HCT116 (cell line): ENCODE data around the gene OR1B1. TPM values are rescaled to one million over a fixed set of nuclear protein-coding genes. Genes with fewer than 3 reads are reported as not detected.
"Not testable (repeated sequence)": the region's sequence is repeated elsewhere in the genome, so short reads cannot be mapped to it uniquely, and the experiment has no call there.

Experiments
- ATAC-seq: fragments of 200-7000 bp; cut with Tn5 transposase; 2 replicates; pipeline ENCODE4 v1.9.1; 2020; ENCODE audit warnings: mild to moderate bottlenecking, moderate library complexity
- BruUV-seq: library from RNA; stranded (reverse); fragments of 400-500 nt; replicated peaks from 2 replicates; lab custom pipeline; 2021; lab: Mats Ljungman, UMichigan
- CTCF ChIA-PET: fragments of 300-600 bp; sonication (Branson Sonifier 250); formaldehyde crosslinking; loops from one replicate; lab custom pipeline; 2021; ENCODE audit warnings: antibody characterized with exemption; lab: Charles Lee
- POLR2A ChIA-PET: fragments of 300-600, 350-600 bp; sonication (Branson Sonifier 250); formaldehyde crosslinking; loops from one replicate; lab custom pipeline; 2021; ENCODE audit warnings: antibody characterized with exemption; lab: Charles Lee
- RAD21 ChIA-PET, 2 experiments: fragments of 300-600 bp; sonication (Branson Sonifier 250); formaldehyde crosslinking; loops; one replicate each; lab custom pipeline; 2023; ENCODE audit warnings: low total read pairs in 2 of 2; ENCODE audit not compliant: uncharacterized antibody in 2 of 2, unreplicated experiment in 2 of 2, low non-redundant PET in 1 of 2; lab: Charles Lee
- DNase-seq: peaks from one replicate; pipeline ENCODE4 v3.0.0-alpha.2; 2010; ENCODE audit warnings: low read depth, low spot score
- H2AFZ ChIP-seq: fragments of 200-600 bp; shearing (Covaris generic), sonication (generic); 2 replicates; pipeline ENCODE4 v1.6.1; 2017; ENCODE audit warnings: low read depth, mixed run types, mixed read lengths, antibody characterized with exemption, low read length; ENCODE audit not compliant: poor library complexity, severe bottlenecking
- H3K27ac ChIP-seq: 2 replicates; pipeline ENCODE4 v1.5.1; 2012; ENCODE audit warnings: low read depth, low read length
- H3K27me3 ChIP-seq: fragments of 200-600 bp; sonication (generic); 2 replicates; pipeline ENCODE4 v1.6.1; 2016; ENCODE audit warnings: mixed run types, low read length, mixed read lengths; ENCODE audit not compliant: insufficient read depth
- H3K36me3 ChIP-seq, 2 experiments: fragments of 200-500 bp in 1 of 2; fragments of 200-600 bp in 1 of 2; sonication (Bioruptor generic) in 1 of 2; sonication (generic) in 1 of 2; 2 replicates each; pipeline versions ENCODE4 v1.5.1 to v1.6.1; 2014 to 2016; ENCODE audit warnings: low read length in 2 of 2, inconsistent platforms in 1 of 2, mixed read lengths in 1 of 2, mixed run types in 1 of 2; ENCODE audit not compliant: insufficient read depth in 2 of 2, control insufficient read depth in 1 of 2
- H3K4me1 ChIP-seq, 2 experiments: fragments of 200-600 bp in 1 of 2; sonication (generic) in 1 of 2; 2 replicates each; pipeline versions ENCODE4 v1.5.1 to v1.6.1; 2012 to 2017; ENCODE audit warnings: low read length in 2 of 2, inconsistent platforms in 1 of 2, mild to moderate bottlenecking in 1 of 2, mixed read lengths in 1 of 2, mixed run types in 1 of 2, moderate library complexity in 1 of 2; ENCODE audit not compliant: insufficient read depth in 2 of 2, control insufficient read depth in 1 of 2
- H3K4me2 ChIP-seq: fragments of 200-600 bp; sonication (generic); 2 replicates; pipeline ENCODE4 v1.6.1; 2017; ENCODE audit warnings: mixed run types, low read length, mixed read lengths
- H3K4me3 ChIP-seq, 2 experiments: fragments of 200-600 bp in 1 of 2; sonication (generic) in 1 of 2; replicated peaks in 1 of 2; 2 replicates each; pipeline ENCODE4 v1.5.1; 2011 to 2016; ENCODE audit warnings: low read length in 2 of 2, control low read depth in 1 of 2, low read depth in 1 of 2, mild to moderate bottlenecking in 1 of 2, mixed read lengths in 1 of 2, mixed run types in 1 of 2
- H3K79me2 ChIP-seq: fragments of 200-600 bp; sonication (generic); 2 replicates; pipeline ENCODE4 v1.6.1; 2017; ENCODE audit warnings: mild to moderate bottlenecking, mixed run types, low read length, moderate library complexity, mixed read lengths; ENCODE audit not compliant: insufficient read depth
- H3K9ac ChIP-seq: fragments of 200-600 bp; sonication (generic); 2 replicates; pipeline ENCODE4 v1.6.1; 2016; ENCODE audit warnings: low read length, mixed read lengths
- H3K9me2 ChIP-seq: fragments of 200-600 bp; sonication (generic), shearing (Covaris generic); 2 replicates; pipeline ENCODE4 v1.6.1; 2017; ENCODE audit warnings: mixed run types, mild to moderate bottlenecking, moderate library complexity; ENCODE audit not compliant: insufficient read depth
- H3K9me3 ChIP-seq, 2 experiments: fragments of 200-500 bp in 1 of 2; fragments of 200-600 bp in 1 of 2; sonication (Bioruptor generic) in 1 of 2; sonication (generic) in 1 of 2; 2 replicates each; pipeline ENCODE4 v1.6.1; 2014 to 2017; ENCODE audit warnings: low read length in 2 of 2, mixed read lengths in 2 of 2, inconsistent platforms in 1 of 2, low read depth in 1 of 2, mild to moderate bottlenecking in 1 of 2, mixed run types in 1 of 2, moderate library complexity in 1 of 2; ENCODE audit not compliant: control insufficient read depth in 1 of 2, insufficient read depth in 1 of 2
- H4K20me1 ChIP-seq: fragments of 200-600 bp; sonication (generic), shearing (Covaris generic); 2 replicates; pipeline ENCODE4 v1.6.1; 2017; ENCODE audit warnings: mixed run types, mild to moderate bottlenecking, moderate library complexity; ENCODE audit not compliant: insufficient read depth
- CEBPB ChIP-seq: IDR thresholded peaks from 2 replicates; pipeline ENCODE4 v1.6.1; 2012; ENCODE audit warnings: low read depth
- JUND ChIP-seq: IDR thresholded peaks from 2 replicates; pipeline ENCODE4 v1.6.1; 2012
- POLR2AphosphoS5 ChIP-seq: IDR thresholded peaks from 2 replicates; pipeline ENCODE4 v1.6.1; 2011; ENCODE audit warnings: mild to moderate bottlenecking, low read depth, low read length, moderate library complexity
- intact Hi-C: fragments of 100-400 bp; cut with micrococcal nuclease; formaldehyde crosslinking; loops from 2 replicates; pipeline ENCODE4 v1.10.0; 2022
- total RNA-seq: library from RNA; stranded (reverse); gene quantifications from one replicate; pipeline ENCODE4 v1.2.1, GENCODE V29; 2021; ENCODE audit not compliant: unreplicated experiment
- TF ChIP-seq, protein P1 (sequence below): IDR thresholded peaks from 2 replicates; pipeline ENCODE4 v1.6.1; 2012

The OR1B1 gene
- total RNA-seq, 1 experiment from 2014 or later, result not detected

DNA sequence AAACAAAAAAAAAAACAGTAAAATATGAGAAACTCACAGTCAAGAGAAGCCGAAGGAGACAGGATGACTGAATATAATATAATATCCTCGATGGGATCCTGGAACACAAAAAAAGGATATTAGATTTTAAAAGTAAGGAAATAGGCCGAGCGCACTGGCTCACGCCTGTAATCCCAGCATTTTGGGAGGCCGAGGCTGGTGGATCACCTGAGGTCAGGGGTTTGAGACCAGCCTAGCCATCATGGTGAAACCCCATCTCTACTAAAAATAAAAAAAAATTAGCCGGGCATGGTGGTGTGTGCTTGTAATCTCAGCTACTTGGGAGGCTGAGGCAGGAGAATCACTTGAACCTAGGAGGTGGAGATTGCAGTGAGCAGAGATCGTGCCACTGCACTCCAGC, 74.1 kb downstream of the OR1B1 start, which contains the start of gene OR1L8:
TSS of gene OR1L8 (minus strand) at position 101 of the 400 bp plus-strand sequence. CDS start 14,907 bp downstream, outside the sequence.
- H4K20me1 ChIP-seq, CTCF ChIA-PET, H3K27me3 ChIP-seq, H3K9me3 ChIP-seq, POLR2A ChIA-PET, H3K36me3 ChIP-seq, H3K79me2 ChIP-seq, H3K4me1 ChIP-seq, BruUV-seq, DNase-seq, H3K9me2 ChIP-seq, ATAC-seq, H3K4me3 ChIP-seq, H3K9ac ChIP-seq, intact Hi-C loops, H2AFZ ChIP-seq, H3K27ac ChIP-seq, H3K4me2 ChIP-seq: not testable (repeated sequence)
- RAD21 ChIA-PET, result interaction anchor here in 1 of 2 experiments (0.7 kb wide), 1 partner anchor 183 kb away, joined by 3 read pairs; no protein-coding TSS in a partner anchor

DNA sequence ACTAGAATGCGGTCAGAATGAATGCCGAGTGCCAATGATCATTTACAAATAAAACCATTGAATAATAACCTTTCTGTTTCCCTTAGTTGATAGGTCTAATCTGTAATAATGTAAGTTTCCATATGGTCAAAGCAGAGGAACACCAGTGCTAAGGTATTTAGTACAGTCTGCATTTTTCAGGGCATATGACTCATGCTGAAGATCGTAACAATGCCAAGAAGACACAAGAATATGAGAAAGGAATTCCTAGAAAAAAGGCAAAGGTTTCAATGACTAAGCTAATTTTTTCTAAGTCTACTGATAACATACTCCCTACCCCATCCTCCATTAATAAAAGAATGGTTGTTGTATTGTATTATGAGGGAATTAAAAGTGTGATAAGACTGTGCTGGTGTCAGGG, 77.1 kb downstream of the OR1B1 start:
- TF ChIP-seq POLR2AphosphoS5 (no peak), JUND (peak; percentile 33; the same call in 1 of the 2 replicates), CEBPB (no peak)
- TF ChIP-seq, protein P1, sequence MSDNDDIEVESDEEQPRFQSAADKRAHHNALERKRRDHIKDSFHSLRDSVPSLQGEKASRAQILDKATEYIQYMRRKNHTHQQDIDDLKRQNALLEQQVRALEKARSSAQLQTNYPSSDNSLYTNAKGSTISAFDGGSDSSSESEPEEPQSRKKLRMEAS, result no peak

More for the DNA sequence above, 77.1 kb downstream of the OR1B1 start:
- Histone ChIP-seq H3K4me2 (peak overlapping the region; percentile 34), H3K9ac (no peak overlapping the region), H3K4me1 (peaks cover 0 to 9% of the 10 kb centered on the region in 2 experiments; a peak in 3 of 4 replicates), H2AFZ (peak overlapping the region; percentile 29), H3K27me3 (no peaks in the 10 kb centered on the region), H3K36me3 (no peaks in the 10 kb centered on the region), H3K4me3 (no peak overlapping the region), H3K27ac (no peak overlapping the region), H3K9me2 (no peaks in the 10 kb centered on the region), H4K20me1 (no peaks in the 10 kb centered on the region), H3K79me2 (no peaks in the 10 kb centered on the region), H3K9me3 (no peaks in the 10 kb centered on the region)
- ChIA-PET POLR2A (no interaction called here), RAD21 (no interaction called here), CTCF (no interaction called here)
- intact Hi-C loops, result no loop called here
- no TSS peak for BruUV-seq
- peak; percentile 4 for DNase-seq
- ATAC-seq, result peak; percentile 72
